MCF 10A (cell line): Measurements from ENCODE around the gene FREM1. TPM values are rescaled to one million over a fixed set of nuclear protein-coding genes. Genes with fewer than 3 reads are reported as not detected.

Experiments used
- BruUV-seq: library from RNA; stranded (reverse); fragments of 400-500 nt; replicated peaks from 2 replicates; lab custom pipeline; 2021; lab: Mats Ljungman, UMichigan
- CTCF ChIA-PET: fragments of 300-600 bp; sonication (Branson Sonifier 250); formaldehyde crosslinking; extraction: SDS; loops from one replicate; lab custom pipeline; 2021; ENCODE audit warnings: antibody characterized with exemption, inconsistent platforms; lab: Yijun Ruan, JAX
- POLR2A ChIA-PET: fragments of 300-600, 350-650 bp; sonication (Branson Sonifier 250); formaldehyde crosslinking; extraction: SDS; loops from one replicate; lab custom pipeline; 2020; ENCODE audit warnings: antibody characterized with exemption, inconsistent platforms; lab: Yijun Ruan, JAX
- DNase-seq: peaks from one replicate; pipeline ENCODE4 v3.0.0-alpha.2; 2018; ENCODE audit not compliant: unreplicated experiment
- H3K27ac Mint-ChIP-seq: one replicate; pipeline ENCODE4 v1.8.0; 2022; ENCODE audit warnings: mild to moderate bottlenecking, low read depth, mixed read lengths; ENCODE audit not compliant: unreplicated experiment
- H3K27me3 Mint-ChIP-seq: one replicate; pipeline ENCODE4 v1.8.0; 2022; ENCODE audit warnings: mixed read lengths; ENCODE audit not compliant: insufficient read depth, unreplicated experiment
- H3K36me3 Mint-ChIP-seq: one replicate; pipeline ENCODE4 v1.8.0; 2022; ENCODE audit warnings: mild to moderate bottlenecking, moderate library complexity, mixed read lengths; ENCODE audit not compliant: insufficient read depth, unreplicated experiment
- H3K4me1 Mint-ChIP-seq: one replicate; pipeline ENCODE4 v1.8.0; 2022; ENCODE audit warnings: mixed read lengths; ENCODE audit not compliant: insufficient read depth, unreplicated experiment
- H3K4me3 Mint-ChIP-seq: one replicate; pipeline ENCODE4 v1.8.0; 2022; ENCODE audit warnings: mild to moderate bottlenecking, moderate library complexity, mixed read lengths; ENCODE audit not compliant: unreplicated experiment
- H3K9me3 Mint-ChIP-seq: one replicate; pipeline ENCODE4 v1.8.0; 2022; ENCODE audit warnings: mixed read lengths; ENCODE audit not compliant: unreplicated experiment
- CTCF ChIP-seq: fragments of 200-600 bp; IDR thresholded peaks from one replicate; pipeline ENCODE4 v1.8.0; 2022; ENCODE audit warnings: antibody characterized with exemption, mild to moderate bottlenecking; ENCODE audit not compliant: unreplicated experiment
- intact Hi-C: fragments of 100-400 bp; cut with micrococcal nuclease; formaldehyde crosslinking; loops from 2 replicates; pipeline ENCODE4 v1.14.1; 2022
- total RNA-seq: library from RNA; stranded (reverse); gene quantifications from 2 replicates; pipeline ENCODE4 v1.2.3, GENCODE V29; 2022

FREM1 gene
- total RNA-seq, 1 experiment from 2014 or later, result not detected

GRCh38 chr9:14813336-14814248, 96.6 kb downstream of the FREM1 start:
- H3K36me3 Mint-ChIP-seq, result no peaks in the 10 kb centered on the region
- no peak overlapping the region for H3K27ac Mint-ChIP-seq
- H3K4me1 Mint-ChIP-seq, result no peaks in the 10 kb centered on the region
- ChIA-PET CTCF (interaction anchor here (0.6 kb wide), 1 partner anchor 16 kb away, joined by 3 read pairs; no protein-coding TSS in a partner anchor), POLR2A (no interaction called here)
- no TSS peak for BruUV-seq
- no peak overlapping the region for H3K4me3 Mint-ChIP-seq
- no peak for DNase-seq
- TF ChIP-seq CTCF, result no peak
- H3K9me3 Mint-ChIP-seq, result no peaks in the 10 kb centered on the region
- H3K27me3 Mint-ChIP-seq, result peaks cover 31% of the 10 kb centered on the region
- intact Hi-C loops, result no loop called here

- Mint-ChIP-seq H3K36me3 (no peaks in the 10 kb centered on the region), H3K27ac (no peak overlapping the region), H3K27me3 (peaks cover 31% of the 10 kb centered on the region), H3K9me3 (no peaks in the 10 kb centered on the region), H3K4me3 (no peak overlapping the region), H3K4me1 (no peaks in the 10 kb centered on the region)
- BruUV-seq, result no TSS peak
- no peak for TF ChIP-seq CTCF
- POLR2A ChIA-PET, result no interaction called here
- intact Hi-C loops, result no loop called here
- DNase-seq, result no peak
- CTCF ChIA-PET, result interaction anchor here (0.6 kb wide), 1 partner anchor 16 kb away, joined by 3 read pairs; no protein-coding TSS in a partner anchor
Measured at GRCh38 chr9:14812806-14813205, 97.4 kb downstream of the FREM1 start.

GRCh38 chr9:14811844-14812243, 98.4 kb downstream of the FREM1 start:
- Mint-ChIP-seq H3K4me1 (no peaks in the 10 kb centered on the region), H3K9me3 (no peaks in the 10 kb centered on the region), H3K27ac (no peak overlapping the region), H3K4me3 (no peak overlapping the region), H3K36me3 (no peaks in the 10 kb centered on the region), H3K27me3 (peaks cover 21% of the 10 kb centered on the region)
- ChIA-PET CTCF (no interaction called here), POLR2A (no interaction called here)
- DNase-seq, result no peak
- TF ChIP-seq CTCF, result no peak
- no TSS peak for BruUV-seq
- intact Hi-C loops, result no loop called here

GRCh38 chr9:14806941-14807520, 103.2 kb downstream of the FREM1 start:
- peak; percentile 6 for DNase-seq
- Mint-ChIP-seq H3K36me3 (no peaks in the 10 kb centered on the region), H3K4me3 (no peak overlapping the region), H3K9me3 (no peaks in the 10 kb centered on the region), H3K27ac (no peak overlapping the region), H3K27me3 (peaks cover 15% of the 10 kb centered on the region), H3K4me1 (no peaks in the 10 kb centered on the region)
- intact Hi-C loops, result no loop called here
- BruUV-seq, result no TSS peak
- ChIA-PET POLR2A (no interaction called here), CTCF (no interaction called here)
- TF ChIP-seq CTCF, result no peak
